Left lung (tissue), 10 donors: Measurements from ENCODE around the gene KDM6B. TPM values are rescaled to one million over a fixed set of nuclear protein-coding genes. Genes with fewer than 3 reads are reported as not detected.

Experiments
- ATAC-seq: fragments of 200-7000 bp; cut with Tn5 transposase; one replicate; pipeline ENCODE4 v1.9.1; 2020; ENCODE audit warnings: moderate library complexity
- DNase-seq, 4 donors: peaks; one replicate each; pipeline ENCODE4 v3.0.0-alpha.2; 2013 to 2020
- H3K27ac ChIP-seq, 2 donors: fragments of 200-600 bp; sonication (generic) in 1 of 2; one replicate each; pipeline versions ENCODE4 v1.5.0 to v1.8.0; 2020 to 2021
- H3K27me3 ChIP-seq, 2 donors: fragments of 200-600 bp; sonication (generic) in 1 of 2; one replicate each; pipeline versions ENCODE4 v1.5.0 to v1.8.0; 2020 to 2021
- H3K36me3 ChIP-seq, 2 donors: fragments of 200-600 bp; sonication (generic) in 1 of 2; one replicate each; pipeline versions ENCODE4 v1.5.0 to v1.8.0; 2020 to 2021
- H3K4me1 ChIP-seq, 2 donors: fragments of 200-600 bp; one replicate each; pipeline ENCODE4 v1.8.0; 2021
- H3K4me3 ChIP-seq, 2 donors: fragments of 200-600 bp; sonication (generic) in 1 of 2; one replicate each; pipeline versions ENCODE4 v1.5.0 to v1.8.0; 2020 to 2021; ENCODE audit warnings: mild to moderate bottlenecking in 1 of 2
- H3K9me3 ChIP-seq, 2 donors: fragments of 200-600 bp; sonication (generic) in 1 of 2; one replicate each; pipeline versions ENCODE4 v1.5.0 to v1.8.0; 2020 to 2021
- CTCF ChIP-seq, 2 donors: fragments of 200-600 bp; sonication (generic) in 1 of 2; IDR thresholded peaks; one replicate each; pipeline versions ENCODE4 v1.5.0 to v1.8.0; 2021; ENCODE audit warnings: antibody characterized with exemption in 2 of 2
- intact Hi-C, 2 donors: fragments of 100-400 bp; cut with DNase I; formaldehyde crosslinking; loops; one replicate each; pipeline versions ENCODE4 v1.11.2 to v1.14.2; 2022
- polyA plus RNA-seq, 6 donors: library from polyadenylated mRNA; unstranded; fragments of 120-200 nt; gene quantifications; one replicate each; pipeline ENCODE4 v1.2.1, GENCODE V29; 2013; ENCODE audit not compliant: insufficient read length in 6 of 6
- total RNA-seq, 2 donors: library from RNA; stranded (reverse); fragmentation: NEBNext Ultra II Directional; extraction: Animal tissue kit (Norgen Biotek cat#: 25700); gene quantifications; one replicate each; pipeline ENCODE4 v1.2.1, GENCODE V29; 2021
- donor health status: DM: no; HTN: yes; CAD: no.
- donor health status: DM: no; HTN: no; CAD: no.

Gene KDM6B
- total and polyA plus RNA-seq, 8 donors, result 20.1 to 49.2 (median 26.9) TPM

DNA sequence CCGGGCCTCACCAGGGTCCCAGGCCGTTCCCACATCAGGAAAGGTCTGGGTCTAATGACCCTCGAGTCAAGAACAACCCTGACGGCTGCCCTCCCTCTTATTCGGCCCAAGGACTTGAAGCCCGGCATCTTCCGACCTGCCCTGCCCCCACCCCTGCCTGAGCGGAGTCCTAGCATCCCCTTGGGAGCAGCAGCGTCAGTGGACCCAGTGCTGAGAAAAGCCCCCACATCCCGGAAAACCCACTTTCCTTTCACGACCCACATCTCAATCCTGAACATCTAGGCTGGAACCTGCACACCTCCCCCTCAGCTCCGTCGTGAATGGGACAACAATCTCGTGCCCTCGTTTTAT lies 21.6 kb downstream of the KDM6B start:
- intact Hi-C loops, result no loop called here
- TF ChIP-seq CTCF (IDR thresholded peaks at IDR 0.05), result no peak

GRCh38 chr17:7856011-7856810 lies 22.2 kb downstream of the KDM6B start:
- peaks cover 27 to 59% of the 10 kb centered on the region in 2 donors for H3K4me1 ChIP-seq
- intact Hi-C loops, result no loop called here

More for the DNA sequence above, 21.6 kb downstream of the KDM6B start:
- H3K9me3 ChIP-seq, result no peaks in the 10 kb centered on the region
- H3K27ac ChIP-seq, result peak overlapping the region; percentile 92 to 99
- peak overlapping the region in 1 of 2 donors; percentile 69 for H3K4me3 ChIP-seq
- ATAC-seq (no peak), DNase-seq (peak in 1 of 4 donors; percentile 44)
- no peaks in the 10 kb centered on the region for H3K27me3 ChIP-seq
- peaks cover 0 to 60% of the 10 kb centered on the region in 2 donors for H3K36me3 ChIP-seq
- peaks cover 27 to 64% of the 10 kb centered on the region in 2 donors for H3K4me1 ChIP-seq

GRCh38 chr17:7856811-7857712 lies 23.0 kb downstream of the KDM6B start, which contains the start of gene NAA38:
TSS of gene NAA38 (minus strand) at chr17:7857559. CDS start at chr17:7857463, 96 bp downstream.
- peak; percentile 89 for ATAC-seq
- peaks cover 24 to 50% of the 10 kb centered on the region in 2 donors for H3K4me1 ChIP-seq

More at GRCh38 chr17:7856011-7856810, 22.2 kb downstream of the KDM6B start:
- no peak for TF ChIP-seq CTCF (IDR thresholded peaks at IDR 0.05)
- peaks cover 0 to 59% of the 10 kb centered on the region in 2 donors for H3K36me3 ChIP-seq
- no peaks in the 10 kb centered on the region for H3K9me3 ChIP-seq
- peak overlapping the region; percentile 92 to 99 for H3K27ac ChIP-seq
- no peaks in the 10 kb centered on the region for H3K27me3 ChIP-seq
- no peak for ATAC-seq
- H3K4me3 ChIP-seq, result peak overlapping the region; percentile 61 to 69
- peak in 3 of 4 donors; percentile 43 to 79 (median 50) for DNase-seq

GRCh38 chr17:7857713-7858521 lies 23.9 kb downstream of the KDM6B start, which contains the start of gene CYB5D1:
TSS of gene CYB5D1 (plus strand) at chr17:7858003. CDS start at chr17:7858135, 132 bp downstream.
- ATAC-seq, result peak; percentile 69

More at GRCh38 chr17:7856811-7857712, 23.0 kb downstream of the KDM6B start, which contains the start of gene NAA38:
- intact Hi-C loops, result no loop called here
- peak within 1 kb of the TSS; percentile 92 to 99 for H3K27ac ChIP-seq
- H3K9me3 ChIP-seq, result no peaks in the 10 kb centered on the region
- DNase-seq, result peak; percentile 95 to 100 (median 98)
- TF ChIP-seq CTCF (IDR thresholded peaks at IDR 0.05), result peak in 1 of 2 donors; percentile 16
- no peaks in the 10 kb centered on the region for H3K27me3 ChIP-seq
- peaks cover 0 to 50% of the 10 kb centered on the region in 2 donors for H3K36me3 ChIP-seq
- H3K4me3 ChIP-seq, result peak within 1 kb of the TSS; percentile 61 to 69

More at GRCh38 chr17:7857713-7858521, 23.9 kb downstream of the KDM6B start, which contains the start of gene CYB5D1:
- Histone ChIP-seq H3K9me3 (no peaks in the 10 kb centered on the region), H3K27ac (peak within 1 kb of the TSS; percentile 92 to 99), H3K27me3 (no peaks in the 10 kb centered on the region), H3K36me3 (peaks cover 0 to 42% of the 10 kb centered on the region in 2 donors), H3K4me3 (peak within 1 kb of the TSS; percentile 61 to 69), H3K4me1 (peaks cover 23 to 47% of the 10 kb centered on the region in 2 donors)
- peak; percentile 87 to 97 (median 93) for DNase-seq
- no peak for TF ChIP-seq CTCF (IDR thresholded peaks at IDR 0.05)
- intact Hi-C loops, result no loop called here
